DMS 273 (cell line): ENCODE data around the gene NAT8L.

Experiments
- DNase-seq: peaks from one replicate; lab custom pipeline; 2025; ENCODE audit not compliant: unreplicated experiment; lab: John Stamatoyannopoulos, UW

The NAT8L gene

DNA sequence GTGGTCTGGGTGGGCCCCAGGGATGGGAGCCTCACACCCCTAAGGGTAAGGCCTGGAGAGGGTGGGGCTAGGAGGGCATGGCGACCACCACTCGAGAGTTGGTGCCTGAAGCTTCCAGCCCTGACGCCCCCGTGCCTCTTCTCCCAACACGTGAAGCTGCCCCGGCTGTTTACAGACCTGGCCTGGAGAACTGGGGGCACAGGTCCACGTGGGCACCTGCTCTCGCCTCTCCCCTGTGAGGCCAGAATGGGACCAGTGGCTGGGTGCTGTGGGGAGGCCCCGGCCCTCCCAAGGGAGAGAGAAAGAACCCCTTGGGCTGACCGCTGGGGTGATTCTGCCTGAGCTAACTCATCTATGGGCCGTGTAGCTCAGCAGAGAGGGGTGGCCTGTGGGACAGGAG lies 15.5 kb downstream of the NAT8L start:
- no peak for DNase-seq

GRCh38 chr4:2075171-2075986 lies 16.3 kb downstream of the NAT8L start:
- DNase-seq, result no peak

- no peak for DNase-seq
Measured at GRCh38 chr4:2075987-2076907, 17.1 kb downstream of the NAT8L start.

- DNase-seq, result no peak
Measured at GRCh38 chr4:2076908-2077536, 17.9 kb downstream of the NAT8L start.

- no peak for DNase-seq
Measured at GRCh38 chr4:2077537-2078460, 18.7 kb downstream of the NAT8L start.

DNA sequence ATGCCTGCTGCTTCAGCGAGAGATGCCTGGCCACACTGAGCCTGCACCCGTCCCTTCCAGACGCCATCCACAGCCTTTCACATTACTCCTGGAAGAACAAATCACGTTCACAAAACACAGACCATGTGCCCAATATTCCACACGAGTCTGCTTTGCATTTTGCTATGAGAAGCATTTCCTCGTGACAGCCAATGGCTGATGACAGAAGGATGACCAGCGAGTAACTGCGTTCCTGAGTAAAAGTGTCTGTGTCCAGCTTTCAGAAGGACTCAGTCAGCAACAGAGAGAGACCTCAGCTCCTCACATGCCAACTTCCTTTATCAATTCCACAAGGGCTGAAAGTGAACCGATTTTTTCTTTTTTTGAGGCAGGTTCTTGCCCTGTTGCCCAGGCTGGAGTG lies 19.5 kb downstream of the NAT8L start:
- no peak for DNase-seq

DNA sequence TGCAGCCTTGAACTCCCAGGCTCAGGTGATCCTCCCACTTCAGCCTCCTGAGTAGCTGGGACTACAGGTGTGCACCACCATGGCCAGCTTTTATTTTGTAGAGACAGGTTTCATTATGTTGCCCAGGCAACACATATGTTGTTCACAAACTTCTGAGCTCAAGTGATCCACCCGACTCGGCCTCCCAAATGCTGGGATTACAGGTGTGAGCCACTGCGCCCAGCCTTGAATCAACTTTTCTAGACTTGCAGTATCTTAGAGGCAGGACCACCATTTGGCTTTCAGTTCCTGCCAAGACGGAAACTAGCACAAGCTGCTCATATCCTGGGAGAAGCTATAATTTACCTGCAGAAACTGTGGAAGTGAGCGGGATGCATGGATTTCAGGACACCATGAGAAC lies 19.9 kb downstream of the NAT8L start:
- DNase-seq, result no peak

DNA sequence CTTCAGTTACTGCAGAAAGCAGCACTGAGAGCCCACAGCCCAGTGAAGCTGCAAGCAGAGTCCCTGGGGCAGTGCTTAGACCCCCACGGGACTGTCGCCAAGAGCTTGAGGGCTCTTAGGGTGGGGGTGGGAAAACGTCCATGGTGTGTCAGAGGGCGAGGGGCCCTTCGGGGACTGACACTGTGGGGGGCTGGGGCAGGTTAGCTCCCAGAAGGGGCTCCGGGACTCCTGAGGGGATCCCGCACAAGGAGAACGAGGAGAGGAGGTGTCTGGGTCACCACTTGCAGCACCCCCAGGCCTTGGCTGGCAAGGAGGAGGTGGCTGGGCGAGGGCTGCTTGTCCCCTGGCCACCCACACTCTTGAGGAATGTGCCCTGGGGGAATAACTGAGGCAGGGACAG lies 20.8 kb downstream of the NAT8L start:
- no peak for DNase-seq

- no peak for DNase-seq
Measured at GRCh38 chr4:2080429-2081300, 21.5 kb downstream of the NAT8L start.

DNA sequence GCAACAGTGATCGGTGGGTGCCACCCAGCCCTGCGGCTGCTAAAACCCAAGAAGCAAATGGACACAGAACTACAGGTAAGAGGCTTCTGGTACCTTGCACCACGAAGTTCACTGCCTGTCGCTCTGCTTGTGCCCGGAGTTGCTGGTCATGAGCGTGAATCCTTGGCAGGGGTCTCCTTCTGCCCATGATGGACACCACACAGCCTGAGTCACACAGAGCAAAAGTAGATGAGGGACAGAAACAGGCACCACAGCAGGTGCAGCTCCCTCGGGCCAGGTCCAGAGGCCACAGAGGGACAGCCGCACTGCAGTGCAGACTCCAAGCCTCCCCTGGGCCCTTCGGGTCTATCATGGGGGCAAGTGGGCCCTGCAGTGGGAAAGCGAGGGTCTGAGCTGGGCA lies 22.4 kb downstream of the NAT8L start:
- DNase-seq, result no peak

DNA sequence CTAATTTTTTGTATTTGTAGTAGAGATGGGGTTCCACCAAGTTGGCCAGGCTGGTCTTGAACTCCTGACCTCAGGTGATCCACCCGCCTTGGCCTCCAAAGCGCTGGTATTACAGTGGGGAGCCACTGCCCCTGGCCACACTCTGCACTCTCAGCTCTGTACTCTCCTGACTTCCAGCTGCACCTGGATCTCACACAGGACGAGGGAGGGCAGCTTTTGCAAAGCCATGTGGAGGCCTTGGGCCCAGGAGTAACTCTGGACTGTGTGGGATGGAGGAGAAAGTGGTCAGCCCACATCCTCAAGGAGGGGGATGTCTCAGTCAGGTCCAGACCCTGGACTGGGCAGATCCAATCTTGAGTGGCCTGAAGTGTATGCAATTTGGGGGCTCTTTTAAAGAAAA lies 23.0 kb downstream of the NAT8L start:
- DNase-seq, result no peak

DNA sequence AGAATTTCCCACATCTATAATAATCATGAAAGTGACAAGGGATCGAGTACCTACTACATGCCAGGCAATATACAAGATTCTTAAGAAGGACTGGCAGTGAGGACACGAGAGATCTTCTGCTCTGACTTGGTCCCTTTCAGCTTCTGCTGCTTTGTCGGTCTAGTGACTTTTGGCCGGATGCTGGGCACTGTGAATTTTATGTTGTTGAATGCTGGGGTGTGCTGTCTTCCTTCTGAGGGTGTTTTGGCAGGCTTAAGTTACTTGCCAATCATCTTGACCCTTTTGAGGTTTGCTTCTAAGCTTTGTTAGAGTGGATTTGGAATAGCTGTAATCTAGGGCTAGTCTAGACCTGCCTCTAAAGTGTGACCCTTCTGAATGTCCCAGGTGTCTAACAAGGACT lies 23.5 kb downstream of the NAT8L start:
- no peak for DNase-seq

- DNase-seq, result no peak
Measured at GRCh38 chr4:2083116-2083825, 24.1 kb downstream of the NAT8L start.

DNA sequence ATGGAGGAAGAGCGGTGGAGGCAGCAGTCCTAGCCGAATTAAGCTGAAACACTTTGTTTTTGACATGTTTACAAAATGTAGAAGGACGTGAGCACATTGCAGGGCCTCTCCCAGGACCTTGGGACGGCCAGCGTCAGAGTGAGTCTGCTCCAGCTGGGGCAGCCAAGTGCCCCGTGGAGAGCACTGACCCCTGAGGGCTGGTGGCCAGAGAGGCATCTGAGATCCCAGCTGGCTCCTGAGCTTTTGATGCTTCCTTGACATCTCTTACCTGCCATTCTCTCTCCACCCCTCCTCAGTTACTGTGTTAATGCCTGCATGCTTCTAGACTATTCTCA lies 24.7 kb downstream of the NAT8L start:
- DNase-seq, result no peak

DNA sequence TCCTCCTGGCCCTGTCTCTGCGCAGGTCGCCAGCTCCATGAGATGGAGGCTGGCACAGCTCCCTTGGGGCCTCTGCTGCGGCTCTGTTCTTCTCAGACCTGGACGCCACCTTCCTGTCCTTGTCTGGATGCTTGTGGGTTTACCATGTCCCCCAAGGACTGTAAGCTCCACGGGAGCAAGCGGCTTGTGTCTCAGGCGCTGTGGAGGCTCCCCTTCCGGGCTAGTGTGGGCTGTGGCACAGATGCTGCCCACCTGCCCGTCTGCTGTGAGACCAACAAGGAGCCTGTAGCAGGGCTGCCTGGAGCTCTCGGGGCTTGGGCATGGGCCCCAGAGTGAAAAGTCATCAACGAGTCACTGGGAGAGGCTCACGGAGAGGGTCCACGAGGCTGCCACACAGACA lies 25.2 kb downstream of the NAT8L start:
- DNase-seq, result no peak

DNA sequence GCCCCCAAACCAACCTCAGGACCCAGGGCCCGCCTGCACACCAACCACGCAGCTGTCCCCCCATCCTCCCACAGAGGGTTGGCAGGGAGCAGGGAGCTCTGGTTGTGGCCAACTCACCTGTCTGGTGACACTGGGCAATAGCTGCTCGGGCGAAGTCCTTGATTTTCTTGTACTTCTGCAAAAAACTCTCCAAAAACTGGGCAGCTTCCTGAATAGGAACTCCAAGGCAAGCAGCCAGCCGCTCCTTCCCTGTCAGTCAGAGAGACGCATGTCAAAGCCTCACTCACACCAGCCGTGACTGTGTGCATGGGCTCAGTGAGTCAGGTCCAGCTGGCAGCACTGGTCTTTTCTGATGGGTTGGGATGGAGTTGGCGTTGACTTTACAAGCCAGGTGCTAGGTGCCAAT lies 26.4 kb downstream of the NAT8L start:
- no peak for DNase-seq

- peak; percentile 19 for DNase-seq
Measured at GRCh38 chr4:2087170-2087569, 28.0 kb downstream of the NAT8L start.

DNA sequence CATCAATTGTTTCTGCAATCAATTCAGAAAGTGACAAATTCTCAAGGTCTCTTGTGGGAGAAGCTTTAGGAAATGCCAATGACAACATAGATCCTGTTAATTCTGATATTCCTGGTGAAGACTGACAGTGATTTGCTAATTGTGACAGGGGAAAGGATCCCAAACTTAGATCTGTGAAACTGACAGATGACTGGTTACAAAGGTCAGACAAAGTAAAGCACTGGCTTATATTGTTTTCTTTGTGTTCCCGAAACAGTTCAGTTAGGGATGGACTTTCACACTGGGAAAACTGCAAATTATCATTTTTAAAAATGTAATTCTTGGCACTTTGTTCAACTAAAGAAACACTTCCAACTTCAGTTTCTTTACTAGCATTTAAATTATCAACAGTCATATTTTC lies 30.1 kb downstream of the NAT8L start:
- no peak for DNase-seq

GRCh38 chr4:2090642-2091041 lies 31.5 kb downstream of the NAT8L start:
- no peak for DNase-seq
